SK-N-SH (cell line): ENCODE data around the gene NOTCH1. TPM values are rescaled to one million over a fixed set of nuclear protein-coding genes. Genes with fewer than 3 reads are reported as not detected.

ENCODE experiments used
- CTCF ChIA-PET: fragments of 300-600, 350-600 bp; formaldehyde crosslinking; extraction: SDS; loops from one replicate; lab custom pipeline; 2021; lab: Yijun Ruan, JAX
- POLR2A ChIA-PET: fragments of 350-600 bp; sonication (Branson Sonifier 250); formaldehyde crosslinking; extraction: SDS; loops from one replicate; lab custom pipeline; 2020; ENCODE audit warnings: antibody characterized with exemption, inconsistent platforms; lab: Yijun Ruan, JAX
- DNase-seq: peaks from one replicate; pipeline ENCODE4 v3.0.0; 2012
- H2AFZ ChIP-seq: fragments of 200-600 bp; sonication (generic); 2 replicates; pipeline ENCODE4 v1.8.1; 2016; ENCODE audit warnings: antibody characterized with exemption, mild to moderate bottlenecking, low read depth
- H3F3A ChIP-seq: fragments of 200-600 bp; sonication (generic); replicated peaks from 2 replicates; pipeline ENCODE3; 2016; ENCODE audit warnings: antibody characterized with exemption, mild to moderate bottlenecking; ENCODE audit not compliant: insufficient read depth
- H3K27ac ChIP-seq, 2 experiments: fragments of 200-500 bp in 1 of 2; fragments of 200-600 bp in 1 of 2; sonication (Bioruptor generic) in 1 of 2; sonication (generic), shearing (Covaris generic) in 1 of 2; 2 replicates each; pipeline versions ENCODE4 v1.5.1 to v1.6.1; 2014 to 2016; ENCODE audit warnings: low read depth in 2 of 2, inconsistent platforms in 1 of 2, low read length in 1 of 2, mild to moderate bottlenecking in 1 of 2, mixed read lengths in 1 of 2
- H3K27me3 ChIP-seq: fragments of 200-600 bp; sonication (generic), shearing (Covaris generic); 2 replicates; pipeline ENCODE4 v1.6.1; 2016; ENCODE audit warnings: mixed run types; ENCODE audit not compliant: insufficient read depth
- H3K36me3 ChIP-seq, 2 experiments: fragments of 200-500 bp in 1 of 2; fragments of 200-600 bp in 1 of 2; sonication (Bioruptor generic) in 1 of 2; sonication (generic) in 1 of 2; replicated peaks in 1 of 2; 2 replicates each; pipeline versions ENCODE3 to v1.5.1; 2014 to 2016; ENCODE audit warnings: low read length in 1 of 2, mild to moderate bottlenecking in 1 of 2; ENCODE audit not compliant: insufficient read depth in 2 of 2, control insufficient read depth in 1 of 2
- H3K4me1 ChIP-seq, 2 experiments: fragments of 200-500 bp in 1 of 2; fragments of 200-600 bp in 1 of 2; sonication (Bioruptor generic) in 1 of 2; sonication (generic), shearing (Covaris generic) in 1 of 2; 2 replicates each; pipeline versions ENCODE4 v1.5.1 to v1.6.1; 2014 to 2016; ENCODE audit warnings: low read depth in 1 of 2, low read length in 1 of 2, mixed run types in 1 of 2; ENCODE audit not compliant: insufficient read depth in 2 of 2, control insufficient read depth in 1 of 2
- H3K4me2 ChIP-seq: fragments of 200-600 bp; sonication (generic), shearing (Covaris generic); 2 replicates; pipeline ENCODE4 v1.6.1; 2017; ENCODE audit warnings: mixed run types
- H3K4me3 ChIP-seq, 2 experiments: fragments of 200-500 bp in 1 of 2; fragments of 200-600 bp in 1 of 2; sonication (Bioruptor generic) in 1 of 2; sonication (generic), shearing (Covaris generic) in 1 of 2; 2 replicates each; pipeline versions ENCODE4 v1.5.1 to v1.8.1; 2014 to 2016; ENCODE audit warnings: low read depth in 2 of 2, inconsistent platforms in 1 of 2, low read length in 1 of 2, mild to moderate bottlenecking in 1 of 2, mixed read lengths in 1 of 2, moderate library complexity in 1 of 2
- H3K79me2 ChIP-seq: fragments of 200-600 bp; sonication (generic); 2 replicates; pipeline ENCODE4 v1.8.1; 2017; ENCODE audit warnings: mild to moderate bottlenecking; ENCODE audit not compliant: insufficient read depth
- H3K9ac ChIP-seq: fragments of 200-600 bp; sonication (generic); 2 replicates; pipeline ENCODE4 v1.6.1; 2017; ENCODE audit warnings: mixed run types
- H3K9me2 ChIP-seq: fragments of 200-600 bp; sonication (generic); 2 replicates; pipeline ENCODE4 v1.6.1; 2017; ENCODE audit warnings: mixed run types
- H3K9me3 ChIP-seq: fragments of 200-600 bp; sonication (generic); 2 replicates; pipeline ENCODE4 v1.6.1; 2017; ENCODE audit warnings: mixed run types, mild to moderate bottlenecking, moderate library complexity
- H4K20me1 ChIP-seq: fragments of 200-600 bp; sonication (generic); 2 replicates; pipeline ENCODE4 v1.6.1; 2017; ENCODE audit warnings: mild to moderate bottlenecking, mixed run types; ENCODE audit not compliant: insufficient read depth
- CTCF ChIP-seq: fragments of 200-600 bp; sonication (generic); IDR thresholded peaks from 2 replicates; pipeline ENCODE4 v1.6.1; 2017; ENCODE audit warnings: antibody characterized with exemption, mild to moderate bottlenecking, moderate library complexity
- FOXJ3 ChIP-seq: sonication (generic); formaldehyde crosslinking; IDR thresholded peaks from 2 replicates; pipeline ENCODE4 v1.5.1; 2020; ENCODE audit warnings: mild to moderate bottlenecking, missing genetic modification reagents
- FOXM1 ChIP-seq: IDR thresholded peaks from 2 replicates; pipeline ENCODE4 v1.4.0; 2012; ENCODE audit warnings: low read depth, mild to moderate bottlenecking
- GATA2 ChIP-seq: sonication (generic); formaldehyde crosslinking; IDR thresholded peaks from 2 replicates; pipeline ENCODE4 v1.5.0; 2020; ENCODE audit warnings: mild to moderate bottlenecking, missing genetic modification reagents
- MEF2A ChIP-seq: IDR thresholded peaks from 2 replicates; pipeline ENCODE4 v1.4.0; 2012; ENCODE audit warnings: low read depth, borderline replicate concordance
- NFIC ChIP-seq: IDR thresholded peaks from 2 replicates; pipeline ENCODE4 v1.4.0; 2012; ENCODE audit warnings: borderline replicate concordance
- NRF1 ChIP-seq: IDR thresholded peaks from 2 replicates; pipeline ENCODE4 v1.6.1; 2012; ENCODE audit warnings: low read depth, mild to moderate bottlenecking, low read length
- RAD21 ChIP-seq: IDR thresholded peaks from 2 replicates; pipeline ENCODE4 v1.6.1; 2012; ENCODE audit warnings: mild to moderate bottlenecking, low read length
- REST ChIP-seq: IDR thresholded peaks from 2 replicates; pipeline ENCODE4 v1.6.1; 2012; ENCODE audit warnings: mild to moderate bottlenecking, low read depth, low read length, moderate library complexity
- RXRA ChIP-seq: IDR thresholded peaks from 2 replicates; pipeline ENCODE4 v1.4.0; 2012; ENCODE audit warnings: low read depth, mild to moderate bottlenecking, borderline replicate concordance
- SIN3A ChIP-seq: IDR thresholded peaks from 2 replicates; pipeline ENCODE4 v1.6.1; 2012; ENCODE audit warnings: low read depth, mild to moderate bottlenecking, low read length, moderate library complexity, borderline replicate concordance
- SMC3 ChIP-seq: IDR thresholded peaks from 2 replicates; pipeline ENCODE4 v1.6.1; 2012; ENCODE audit warnings: low read depth, low read length, improper control_type of control experiment
- TAF1 ChIP-seq: IDR thresholded peaks from 2 replicates; pipeline ENCODE4 v1.6.1; 2012; ENCODE audit warnings: low read depth, mild to moderate bottlenecking, low read length, moderate library complexity, borderline replicate concordance
- TCF12 ChIP-seq: IDR thresholded peaks from 2 replicates; pipeline ENCODE4 v1.4.0; 2012
- USF2 ChIP-seq: fragments of 150-350 bp; IDR thresholded peaks from 2 replicates; pipeline ENCODE4 v1.6.1; 2017; ENCODE audit warnings: antibody characterized with exemption, low read length, low read depth, borderline replicate concordance
- ZBTB33 ChIP-seq: IDR thresholded peaks from 2 replicates; pipeline ENCODE4 v1.4.0; 2012; ENCODE audit warnings: low read depth, borderline replicate concordance
- WGBS: methylation state at CpG from one replicate; pipeline ENCODE4 v1.1.6; 2017; ENCODE audit warnings: low lambda C conversion rate; 5-methylcytosine and 5-hydroxymethylcytosine counted together
- polyA plus RNA-seq, 3 experiments: library from polyadenylated mRNA; depleted of rRNA; stranded (reverse); fragments of >200 nt; gene quantifications; 2 replicates each; pipeline ENCODE4 v1.2.3, GENCODE V29; 2012

NOTCH1 gene
- polyA plus RNA-seq, 1 of the 3 experiments (the other 2 are of a cell fraction): 6.6 TPM

- no peak for DNase-seq
- 80% methylated on average over 4 of the region's 18 CpGs for WGBS
- Histone ChIP-seq H3K4me1 (peaks cover 13 to 14% of the 10 kb centered on the region in 2 experiments; a peak in 3 of 4 replicates), H4K20me1 (no peaks in the 10 kb centered on the region), H3K4me3 (no peak overlapping the region), H3F3A (no peaks in the 10 kb centered on the region), H3K9ac (no peak overlapping the region), H3K9me3 (no peaks in the 10 kb centered on the region), H2AFZ (no peak overlapping the region), H3K4me2 (no peak overlapping the region), H3K27ac (no peak overlapping the region), H3K9me2 (no peaks in the 10 kb centered on the region), H3K79me2 (no peaks in the 10 kb centered on the region), H3K27me3 (no peaks in the 10 kb centered on the region), H3K36me3 (no peaks in the 10 kb centered on the region)
- CTCF ChIA-PET: interaction anchor here (1.0 to 2.8 kb wide), 2 partner anchors 81 to 83 kb away, joined by 3 to 12 read pairs; no protein-coding TSS in a partner anchor
- TF ChIP-seq TAF1 (no peak), TCF12 (no peak), RXRA (no peak), FOXJ3 (no peak), ZBTB33 (no peak), SIN3A (no peak), MEF2A (no peak)
- POLR2A ChIA-PET: no interaction called here
Observed at GRCh38 chr9:136570191-136570845, 24.5 kb upstream of the NOTCH1 start.

DNA sequence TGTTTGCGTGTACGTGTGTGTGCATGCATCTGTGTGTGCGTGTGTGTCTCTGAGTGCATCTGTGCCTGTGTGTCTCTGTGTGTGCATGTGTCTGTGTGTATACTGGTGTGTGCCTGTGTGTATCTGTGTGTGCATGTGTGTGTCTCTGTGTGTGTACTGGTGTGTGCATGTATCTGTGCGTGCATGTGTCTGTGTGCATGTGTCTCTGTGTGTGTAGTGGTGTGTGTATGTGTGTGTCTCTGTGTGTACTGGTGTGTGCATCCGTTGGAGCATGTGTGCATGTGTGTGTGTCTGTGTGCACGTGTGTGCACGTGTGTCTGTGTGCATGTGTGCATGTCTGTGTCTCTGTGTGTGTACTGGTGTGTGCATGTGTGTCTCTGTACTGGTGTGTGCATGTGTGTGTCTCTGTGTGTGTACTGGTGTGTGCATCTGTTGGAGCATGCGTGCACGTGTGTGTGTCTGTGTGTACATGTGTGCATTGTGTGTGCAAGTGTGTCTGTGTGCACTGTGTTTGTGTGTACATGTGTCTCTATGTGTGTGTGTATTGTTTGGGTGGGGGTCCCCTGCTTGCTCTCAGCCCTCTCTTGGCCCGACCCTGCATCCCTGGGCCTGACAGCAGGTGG is 23.8 kb upstream of the NOTCH1 start:
- Histone ChIP-seq H2AFZ (no peak overlapping the region), H3F3A (no peaks in the 10 kb centered on the region), H3K27me3 (no peaks in the 10 kb centered on the region), H3K79me2 (no peaks in the 10 kb centered on the region), H3K4me1 (peaks cover 13 to 14% of the 10 kb centered on the region in 2 experiments; a peak in 3 of 4 replicates)
- POLR2A ChIA-PET: no interaction called here
- WGBS: 94% methylated on average over 9 of the region's 10 CpGs
- DNase-seq: no peak
- TF ChIP-seq USF2 (no peak), GATA2 (no peak), FOXM1 (no peak), CTCF (no peak), REST (no peak), RAD21 (no peak), NFIC (no peak), NRF1 (no peak), SMC3 (no peak)
- TF ChIP-seq, all 33 proteins: peak for 0
- H3K9ac ChIP-seq: no peak overlapping the region
- no peaks in the 10 kb centered on the region for H3K36me3 ChIP-seq
- no peak overlapping the region for H3K4me3 ChIP-seq
- no peaks in the 10 kb centered on the region for H3K9me3 ChIP-seq
- no peak overlapping the region for H3K4me2 ChIP-seq
- H4K20me1 ChIP-seq: no peaks in the 10 kb centered on the region
- H3K27ac ChIP-seq: no peak overlapping the region
- CTCF ChIA-PET: no interaction called here
- H3K9me2 ChIP-seq: no peaks in the 10 kb centered on the region
